Caco-2 (cell line): Measurements from ENCODE around the gene XPO4. TPM values are rescaled to one million over a fixed set of nuclear protein-coding genes. Genes with fewer than 3 reads are reported as not detected.
"Not testable (repeated sequence)": the region's sequence is repeated elsewhere in the genome, so short reads cannot be mapped to it uniquely, and the experiment has no call there.

Experiments used
- BruUV-seq: library from RNA; stranded (reverse); fragments of 400-500 nt; replicated peaks from 2 replicates; lab custom pipeline; 2021; lab: Mats Ljungman, UMichigan
- CTCF ChIA-PET: fragments of 300-600 bp; sonication (Branson Sonifier 250); formaldehyde crosslinking; loops from one replicate; lab custom pipeline; 2022; ENCODE audit warnings: antibody characterized with exemption; lab: Charles Lee
- POLR2A ChIA-PET: fragments of 300-600 bp; sonication (Branson Sonifier 250); formaldehyde crosslinking; loops from one replicate; lab custom pipeline; 2022; ENCODE audit warnings: antibody characterized with exemption; lab: Charles Lee
- DNase-seq, 2 experiments: peaks; one replicate each; pipeline versions ENCODE4 v3.0.0 to v3.0.0-alpha.2; 2020 to 2022
- H3K27me3 ChIP-seq: replicated peaks from 2 replicates; pipeline ENCODE4 v1.6.0; 2011; ENCODE audit warnings: low read length; ENCODE audit not compliant: control insufficient read depth, insufficient read depth
- H3K36me3 ChIP-seq: 2 replicates; pipeline ENCODE4 v1.5.1; 2011; ENCODE audit warnings: low read length; ENCODE audit not compliant: control insufficient read depth, insufficient read depth
- H3K4me1 ChIP-seq: fragments of 250-450 bp; sonication (Bioruptor Pico); 2 replicates; pipeline ENCODE4 v1.5.1; 2020; ENCODE audit warnings: mild to moderate bottlenecking
- H3K4me3 ChIP-seq: 2 replicates; pipeline ENCODE4 v1.5.1; 2011; ENCODE audit warnings: low read depth, mild to moderate bottlenecking, control low read depth, low read length
- H3K9me3 ChIP-seq: fragments of 250-450 bp; sonication (Bioruptor Pico); 2 replicates; pipeline ENCODE4 v1.5.1; 2020; ENCODE audit warnings: mild to moderate bottlenecking, moderate library complexity
- H3K27ac Mint-ChIP-seq: one replicate; pipeline ENCODE4 v1.8.0; 2022; ENCODE audit warnings: mixed read lengths; ENCODE audit not compliant: unreplicated experiment
- H3K27me3 Mint-ChIP-seq: one replicate; pipeline ENCODE4 v1.8.0; 2022; ENCODE audit warnings: mixed read lengths; ENCODE audit not compliant: insufficient read depth, unreplicated experiment
- H3K36me3 Mint-ChIP-seq: one replicate; pipeline ENCODE4 v1.8.0; 2022; ENCODE audit warnings: mild to moderate bottlenecking, mixed read lengths; ENCODE audit not compliant: insufficient read depth, unreplicated experiment
- H3K4me1 Mint-ChIP-seq: one replicate; pipeline ENCODE4 v1.8.0; 2022; ENCODE audit warnings: low read depth, mixed read lengths; ENCODE audit not compliant: unreplicated experiment
- H3K4me3 Mint-ChIP-seq: one replicate; pipeline ENCODE4 v1.8.0; 2022; ENCODE audit warnings: mild to moderate bottlenecking, moderate library complexity, mixed read lengths; ENCODE audit not compliant: unreplicated experiment
- H3K9me3 Mint-ChIP-seq: one replicate; pipeline ENCODE4 v1.8.0; 2022; ENCODE audit warnings: mixed read lengths; ENCODE audit not compliant: unreplicated experiment
- intact Hi-C: fragments of 100-400 bp; cut with micrococcal nuclease; formaldehyde crosslinking; loops from one replicate; pipeline ENCODE4 v1.10.0; 2022; ENCODE audit not compliant: unreplicated experiment
- total RNA-seq: library from RNA; stranded (reverse); gene quantifications from 2 replicates; pipeline ENCODE4 v1.2.3, GENCODE V29; 2022
- TF ChIP-seq, protein P1 (sequence below), 2 experiments: fragments of 200-600 bp in 1 of 2; IDR thresholded peaks; 1 replicate in 1 of 2; 2 replicates in 1 of 2; pipeline versions ENCODE4 v1.5.1 to v1.8.0; 2011 to 2022; ENCODE audit warnings: antibody characterized with exemption in 1 of 2, control low read depth in 1 of 2, inconsistent platforms in 1 of 2, low read depth in 1 of 2, low read length in 1 of 2, mild to moderate bottlenecking in 1 of 2, moderate library complexity in 1 of 2; ENCODE audit not compliant: insufficient read depth in 1 of 2, severe bottlenecking in 1 of 2, unreplicated experiment in 1 of 2

XPO4 gene
- total RNA-seq, 1 experiment from 2014 or later = 33.3 TPM

DNA sequence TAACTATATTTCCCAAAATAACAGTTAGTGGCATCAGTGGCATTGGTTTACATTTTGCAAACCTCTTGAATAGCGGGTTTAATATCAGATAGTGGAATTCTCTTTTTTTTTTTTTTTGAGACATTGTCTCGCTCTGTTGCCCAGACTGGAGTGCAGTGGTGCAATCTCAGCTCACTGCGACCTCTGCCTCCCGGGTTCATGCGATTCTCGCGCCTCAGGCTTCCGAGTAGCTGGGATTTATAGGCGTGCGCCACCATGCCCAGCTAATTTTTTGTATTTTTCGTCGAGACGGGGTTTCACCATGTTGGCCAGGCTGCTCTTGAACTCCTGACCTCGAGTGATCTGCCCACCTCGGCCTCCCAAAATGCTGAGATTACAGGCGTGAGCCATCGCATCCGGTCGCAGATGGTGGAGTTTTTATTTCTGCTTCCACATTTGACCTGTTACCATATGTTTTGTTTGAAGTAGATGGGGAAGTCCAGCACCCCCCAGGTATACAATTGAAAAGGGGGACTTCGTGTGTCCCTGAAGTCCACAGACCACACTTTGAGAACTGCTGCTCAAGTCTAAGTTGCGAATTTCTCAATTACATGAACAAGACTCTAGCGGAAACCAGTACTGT is 40.5 kb upstream of the XPO4 start:
- Mint-ChIP-seq H3K9me3 (no peaks in the 10 kb centered on the region), H3K36me3 (peaks cover 16% of the 10 kb centered on the region), H3K4me1 (peaks cover 48% of the 10 kb centered on the region), H3K27ac (peak overlapping the region; percentile 79), H3K27me3 (no peaks in the 10 kb centered on the region), H3K4me3 (peak overlapping the region; percentile 47)
- TF ChIP-seq, protein P1, sequence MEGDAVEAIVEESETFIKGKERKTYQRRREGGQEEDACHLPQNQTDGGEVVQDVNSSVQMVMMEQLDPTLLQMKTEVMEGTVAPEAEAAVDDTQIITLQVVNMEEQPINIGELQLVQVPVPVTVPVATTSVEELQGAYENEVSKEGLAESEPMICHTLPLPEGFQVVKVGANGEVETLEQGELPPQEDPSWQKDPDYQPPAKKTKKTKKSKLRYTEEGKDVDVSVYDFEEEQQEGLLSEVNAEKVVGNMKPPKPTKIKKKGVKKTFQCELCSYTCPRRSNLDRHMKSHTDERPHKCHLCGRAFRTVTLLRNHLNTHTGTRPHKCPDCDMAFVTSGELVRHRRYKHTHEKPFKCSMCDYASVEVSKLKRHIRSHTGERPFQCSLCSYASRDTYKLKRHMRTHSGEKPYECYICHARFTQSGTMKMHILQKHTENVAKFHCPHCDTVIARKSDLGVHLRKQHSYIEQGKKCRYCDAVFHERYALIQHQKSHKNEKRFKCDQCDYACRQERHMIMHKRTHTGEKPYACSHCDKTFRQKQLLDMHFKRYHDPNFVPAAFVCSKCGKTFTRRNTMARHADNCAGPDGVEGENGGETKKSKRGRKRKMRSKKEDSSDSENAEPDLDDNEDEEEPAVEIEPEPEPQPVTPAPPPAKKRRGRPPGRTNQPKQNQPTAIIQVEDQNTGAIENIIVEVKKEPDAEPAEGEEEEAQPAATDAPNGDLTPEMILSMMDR (IDR thresholded peaks at IDR 0.05; ENCODE audit: insufficient read depth in 1 of 2, low read depth in 1 of 2, low read length in 1 of 2, severe bottlenecking in 1 of 2, unreplicated experiment in 1 of 2) = no peak
- BruUV-seq = no TSS peak
- intact Hi-C loops = loop anchor here (1.0 to 10.0 kb wide), 9 partner anchors 10 to 536 kb away; partner anchors contain the start of genes LATS2, MRPL57 and SKA3
- ChIA-PET CTCF (interaction anchor here (0.6 to 1.9 kb wide), 12 partner anchors 18 to 354 kb away, joined by 3 to 6 read pairs (median 4); no protein-coding TSS in a partner anchor), POLR2A (interaction anchor here (0.6 to 1.7 kb wide), 3 partner anchors 117 to 233 kb away, joined by 3 to 6 read pairs (median 3); partner anchors contain the start of genes LATS2 and SKA3)
- H3K27me3 ChIP-seq = no peaks in the 10 kb centered on the region
- no peaks in the 10 kb centered on the region; the same call in 1 of the 2 replicates for H3K9me3 ChIP-seq
- no peak for DNase-seq
- H3K4me3 ChIP-seq = no peak overlapping the region
- H3K4me1 ChIP-seq = peaks cover 36% of the 10 kb centered on the region
- H3K36me3 ChIP-seq = no peaks in the 10 kb centered on the region

DNA sequence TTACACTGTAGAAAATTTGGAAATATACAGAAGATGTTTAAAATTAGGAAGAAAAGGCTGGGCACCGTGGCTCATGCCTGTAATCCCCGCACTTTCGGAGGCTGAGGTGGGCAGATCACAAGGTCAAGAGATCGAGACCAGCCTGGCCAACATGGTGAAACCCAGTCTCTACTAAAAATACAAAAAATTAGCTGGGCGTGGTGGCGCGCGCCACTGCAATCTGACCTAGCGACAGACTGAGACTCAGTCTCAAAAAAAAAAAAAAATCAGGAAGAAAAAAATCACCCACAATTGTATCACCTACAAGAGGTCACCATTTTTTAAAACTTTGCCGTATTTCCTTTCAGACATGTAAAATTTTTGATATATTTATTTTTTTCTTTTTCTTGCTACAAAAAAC is 38.0 kb upstream of the XPO4 start:
- not testable (repeated sequence) for H3K27me3 Mint-ChIP-seq, H3K9me3 Mint-ChIP-seq, H3K36me3 ChIP-seq, BruUV-seq, H3K4me3 ChIP-seq, H3K9me3 ChIP-seq, H3K27me3 ChIP-seq
- H3K4me1 ChIP-seq = peaks cover 36% of the 10 kb centered on the region
- peak overlapping the region; percentile 97 for H3K27ac Mint-ChIP-seq
- DNase-seq = peak in 1 of 2 experiments; percentile 70
- H3K4me3 Mint-ChIP-seq = peak overlapping the region; percentile 73
- POLR2A ChIA-PET = interaction anchor here (0.6 to 1.7 kb wide), 6 partner anchors 13 to 237 kb away, joined by 3 to 13 read pairs (median 4); partner anchors contain the start of genes LATS2, MRPL57, SKA3 and XPO4
- CTCF ChIA-PET = interaction anchor here (0.5 to 1.1 kb wide), 3 partner anchors 33 to 358 kb away, joined by 3 to 7 read pairs (median 4); no protein-coding TSS in a partner anchor
- intact Hi-C loops = loop anchor here (10.0 kb wide), 1 partner anchor 54 kb away; no protein-coding TSS in a partner anchor
- peaks cover 48% of the 10 kb centered on the region for H3K4me1 Mint-ChIP-seq
- peaks cover 16% of the 10 kb centered on the region for H3K36me3 Mint-ChIP-seq

DNA sequence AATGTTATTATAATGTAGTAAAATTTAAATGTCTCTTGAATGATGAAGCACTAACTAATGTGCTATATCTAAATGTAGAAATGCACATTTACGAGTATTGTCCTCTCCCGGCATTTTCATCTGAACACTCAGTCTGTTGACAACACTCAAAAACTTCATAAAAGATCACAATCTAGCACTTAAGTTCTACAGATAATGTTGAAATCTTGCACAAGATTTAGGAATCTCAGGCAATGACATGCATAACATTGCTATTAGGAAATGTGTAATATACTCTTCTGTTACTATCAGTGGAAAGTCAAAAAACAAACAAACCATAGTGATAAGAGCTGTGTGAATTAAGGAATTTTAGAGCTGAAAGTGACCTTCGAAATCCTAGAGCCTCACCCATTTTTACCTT is 37.5 kb upstream of the XPO4 start:
- intact Hi-C loops = loop anchor here (10.0 kb wide), 1 partner anchor 55 kb away; no protein-coding TSS in a partner anchor
- no peaks in the 10 kb centered on the region for H3K27me3 ChIP-seq
- peak in 1 of 2 experiments; percentile 72 for DNase-seq
- H3K4me1 ChIP-seq = peaks cover 36% of the 10 kb centered on the region
- Mint-ChIP-seq H3K9me3 (no peaks in the 10 kb centered on the region), H3K27me3 (no peaks in the 10 kb centered on the region), H3K36me3 (peaks cover 16% of the 10 kb centered on the region), H3K27ac (peak overlapping the region; percentile 97), H3K4me3 (peak overlapping the region; percentile 73), H3K4me1 (peaks cover 44% of the 10 kb centered on the region)
- ChIA-PET POLR2A (interaction anchor here (0.6 to 1.7 kb wide), 6 partner anchors 13 to 237 kb away, joined by 3 to 13 read pairs (median 4); partner anchors contain the start of genes LATS2, MRPL57, SKA3 and XPO4), CTCF (interaction anchor here (0.5 to 1.1 kb wide), 3 partner anchors 33 to 358 kb away, joined by 3 to 7 read pairs (median 4); no protein-coding TSS in a partner anchor)
- TF ChIP-seq, protein P1 (IDR thresholded peaks at IDR 0.05; ENCODE audit: insufficient read depth in 1 of 2, low read depth in 1 of 2, low read length in 1 of 2, severe bottlenecking in 1 of 2, unreplicated experiment in 1 of 2) = no peak
- no TSS peak for BruUV-seq
- H3K9me3 ChIP-seq = no peaks in the 10 kb centered on the region; the same call in 1 of the 2 replicates
- no peak overlapping the region for H3K4me3 ChIP-seq
- no peaks in the 10 kb centered on the region for H3K36me3 ChIP-seq
